ENCODE data around the gene IGFBP5.

Gene IGFBP5

GRCh38 chr2:216687111-216687510 lies 8.2 kb downstream of the IGFBP5 start:
- no peak for DNase-seq

GRCh38 chr2:216685327-216685875 lies 9.9 kb downstream of the IGFBP5 start:
- no peak for DNase-seq

- no peak for DNase-seq
Measured at GRCh38 chr2:216683846-216684245, 11.5 kb downstream of the IGFBP5 start.

GRCh38 chr2:216681683-216682082 lies 13.7 kb downstream of the IGFBP5 start:
- DNase-seq, result no peak

GRCh38 chr2:216680951-216681629 lies 14.3 kb downstream of the IGFBP5 start:
- DNase-seq, result no peak

GRCh38 chr2:216679658-216680024 lies 15.7 kb downstream of the IGFBP5 start:
- DNase-seq, result no peak

DNA sequence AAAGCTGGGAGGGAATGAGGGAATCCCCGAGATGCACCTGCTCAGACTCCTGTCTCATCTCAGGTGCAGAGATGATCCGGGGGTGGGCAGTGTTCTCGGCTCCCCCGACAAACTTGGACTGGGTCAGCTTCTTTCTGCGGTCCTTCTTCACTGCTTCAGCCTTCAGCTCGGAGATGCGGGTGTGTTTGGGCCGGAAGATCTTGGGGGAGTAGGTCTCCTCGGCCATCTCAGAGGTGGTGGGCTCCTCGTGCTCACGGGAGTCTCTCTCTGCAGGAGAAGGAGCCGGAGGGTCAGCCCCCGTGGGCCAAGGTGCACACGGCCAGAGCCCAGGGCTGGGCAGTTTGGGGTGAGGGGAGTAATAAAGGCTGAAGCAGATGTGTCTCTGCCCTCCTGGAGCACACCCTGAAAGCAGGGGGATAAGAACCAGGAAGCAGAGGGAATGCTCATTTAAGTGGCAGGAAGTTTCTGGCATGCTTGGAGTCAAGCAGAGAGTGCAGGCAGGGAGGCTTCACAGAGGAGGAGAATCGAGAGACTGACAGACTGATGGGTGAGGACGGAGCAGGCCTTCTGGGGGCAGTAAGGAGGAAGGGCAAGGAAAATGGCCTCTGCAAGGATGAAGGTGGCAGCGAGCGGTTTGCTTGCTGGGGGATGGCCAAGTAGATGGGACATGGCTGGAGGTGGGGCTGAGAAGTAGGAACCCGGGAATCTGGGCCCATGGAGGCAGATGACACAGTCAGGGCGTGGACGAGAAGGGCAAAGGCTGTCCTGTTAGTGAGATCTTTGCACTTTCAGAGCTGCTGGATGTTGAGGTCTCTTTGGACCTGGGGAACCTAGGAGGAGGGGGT lies 16.3 kb downstream of the IGFBP5 start:
- no peak for DNase-seq

- no peak for DNase-seq
Measured at GRCh38 chr2:216678098-216678465, 17.3 kb downstream of the IGFBP5 start.

- no peak for DNase-seq
Measured at GRCh38 chr2:216677439-216678097, 17.8 kb downstream of the IGFBP5 start.

DNA sequence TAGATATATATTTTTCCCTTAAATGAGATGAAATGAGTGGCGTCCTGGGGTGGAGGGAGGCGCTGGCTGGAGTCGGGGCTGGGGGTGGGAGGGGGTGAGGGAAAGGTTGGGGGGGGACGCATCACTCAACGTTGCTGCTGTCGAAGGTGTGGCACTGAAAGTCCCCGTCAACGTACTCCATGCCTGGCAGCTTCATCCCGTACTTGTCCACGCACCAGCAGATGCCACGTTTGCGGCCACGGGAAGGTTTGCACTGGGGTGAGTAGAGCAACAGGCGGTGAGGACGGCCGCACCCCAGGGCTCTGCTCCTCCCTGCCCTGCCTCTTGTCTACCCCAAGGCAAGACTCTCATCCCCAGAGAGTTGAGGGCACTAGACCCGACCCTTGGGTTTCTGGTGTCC lies 18.7 kb downstream of the IGFBP5 start:
- no peak for DNase-seq

DNA sequence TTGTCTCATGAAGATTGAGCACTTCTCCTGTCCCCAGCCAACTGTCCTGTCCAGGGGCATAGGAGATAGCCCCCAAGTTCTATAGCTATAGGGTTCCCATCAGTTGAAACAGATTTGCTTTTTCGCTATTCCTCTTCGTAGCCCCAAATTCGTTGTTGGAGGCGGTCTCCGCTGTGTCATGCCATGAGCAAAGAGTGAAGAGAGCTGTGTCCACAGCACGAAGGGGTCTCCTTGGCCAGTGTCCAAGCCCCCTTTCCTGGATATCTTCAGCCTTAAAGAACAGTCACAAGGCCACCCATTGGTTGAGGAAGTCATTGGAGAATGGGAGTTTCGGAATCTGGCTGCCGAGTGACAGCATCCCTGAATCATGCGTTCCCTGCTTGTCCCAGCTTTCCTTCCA lies 21.0 kb downstream of the IGFBP5 start:
- no peak for DNase-seq

DNA sequence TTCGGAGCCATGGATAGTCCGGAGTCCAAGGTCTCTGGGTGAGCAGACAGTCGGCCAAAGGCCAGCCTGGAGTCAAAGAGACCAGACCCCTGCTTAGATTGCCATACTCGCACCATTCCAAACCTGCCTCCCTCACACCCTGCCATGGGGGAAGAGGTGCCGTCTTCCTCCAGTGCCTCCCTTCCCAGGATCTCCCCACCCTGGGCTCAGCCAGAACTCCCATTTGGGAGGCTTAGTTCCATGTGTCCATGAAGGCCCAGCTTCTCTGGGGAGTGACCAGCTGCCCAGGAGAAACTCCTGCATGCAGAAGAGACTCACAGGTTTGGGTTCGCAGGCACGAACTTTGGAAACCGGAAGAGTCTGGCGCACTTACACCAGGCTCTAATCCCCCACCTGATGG lies 21.7 kb downstream of the IGFBP5 start:
- DNase-seq, result no peak

DNA sequence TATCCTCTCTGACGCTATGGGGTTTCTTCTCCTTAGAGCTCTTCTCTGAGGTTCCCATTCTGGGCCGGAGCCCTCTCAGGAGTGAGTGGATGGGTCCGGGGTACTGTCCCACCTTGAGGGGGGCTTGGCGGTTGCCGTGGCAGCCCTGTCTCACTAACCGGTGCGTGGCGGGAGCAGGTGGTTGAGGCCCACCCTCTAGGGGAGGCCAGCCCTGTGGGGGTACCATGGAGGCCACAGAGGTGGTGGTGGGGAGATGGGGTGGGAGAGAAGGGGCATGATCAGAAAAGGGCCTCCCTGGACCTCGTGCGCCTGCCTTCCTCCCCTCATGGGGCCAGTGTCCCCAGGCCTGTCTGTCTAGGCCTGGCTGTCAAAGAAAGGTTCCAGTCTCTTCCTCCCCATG lies 22.3 kb downstream of the IGFBP5 start:
- DNase-seq, result no peak

DNA sequence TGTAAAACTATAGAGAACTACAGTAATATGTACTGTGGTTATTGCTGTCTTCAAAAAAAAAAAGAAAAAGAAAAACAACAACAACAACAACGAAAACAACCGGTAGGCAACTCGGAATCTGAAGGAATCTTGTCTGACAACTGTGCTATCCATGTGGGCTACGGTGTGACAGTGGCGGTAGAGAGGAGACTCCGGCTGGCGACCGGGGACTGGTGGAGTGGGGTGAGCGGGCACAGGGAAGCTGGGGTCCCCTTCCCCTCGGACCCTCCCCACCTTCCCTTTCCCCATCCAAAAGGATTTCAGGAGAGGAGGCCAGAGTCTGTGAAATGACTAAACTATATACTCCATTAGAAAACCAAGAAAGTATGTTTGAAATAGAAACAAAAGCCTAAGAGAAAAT lies 22.9 kb downstream of the IGFBP5 start:
- no peak for DNase-seq

GRCh38 chr2:216671791-216672343 lies 23.5 kb downstream of the IGFBP5 start:
- no peak for DNase-seq

- DNase-seq, result no peak
Measured at GRCh38 chr2:216671081-216671411, 24.3 kb downstream of the IGFBP5 start.

DNA sequence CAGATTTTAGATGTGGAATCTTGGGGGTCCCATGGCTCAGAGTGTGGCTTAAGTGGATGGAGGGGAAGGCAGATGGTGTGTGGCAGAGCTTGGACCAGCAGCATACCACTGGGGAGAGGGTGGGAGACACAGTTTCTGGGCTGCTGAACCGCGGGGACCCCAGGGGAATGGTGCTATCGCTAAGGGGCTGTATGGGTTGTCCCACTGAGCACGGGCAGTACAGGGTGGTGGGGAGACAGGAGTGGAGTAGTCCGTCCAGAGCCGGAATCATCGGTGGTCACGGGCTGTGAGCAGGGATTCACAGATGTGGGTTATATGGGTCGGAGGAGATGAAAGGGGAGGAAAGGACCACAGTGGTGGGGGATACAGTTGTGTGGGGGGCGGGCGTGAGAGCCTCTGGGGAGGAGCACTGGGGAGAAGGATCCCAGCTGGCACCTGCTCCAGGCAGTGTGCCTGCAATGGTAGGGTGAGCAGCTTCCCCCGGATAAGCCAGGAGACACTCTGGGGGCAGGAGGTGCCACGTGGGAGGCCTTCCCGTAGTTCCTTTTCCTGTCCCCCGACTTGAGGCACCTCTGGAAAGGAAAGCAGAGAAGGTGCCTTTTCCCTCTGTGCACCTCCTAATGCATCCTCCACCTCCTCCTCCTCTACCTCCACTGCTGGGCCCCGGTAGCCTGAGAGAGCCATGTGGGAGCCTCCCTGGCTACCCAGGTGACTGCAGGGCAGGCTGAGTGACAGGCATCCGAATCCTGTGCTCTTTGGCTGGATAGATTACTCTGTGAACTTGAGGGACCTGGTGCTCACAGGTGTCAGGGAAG lies 24.9 kb downstream of the IGFBP5 start:
- DNase-seq, result no peak

GRCh38 chr2:216666461-216667233 lies 28.7 kb downstream of the IGFBP5 start:
- peak; percentile 36 to 49 for DNase-seq

- DNase-seq, result no peak
Measured at GRCh38 chr2:216665717-216666116, 29.6 kb downstream of the IGFBP5 start.

DNA sequence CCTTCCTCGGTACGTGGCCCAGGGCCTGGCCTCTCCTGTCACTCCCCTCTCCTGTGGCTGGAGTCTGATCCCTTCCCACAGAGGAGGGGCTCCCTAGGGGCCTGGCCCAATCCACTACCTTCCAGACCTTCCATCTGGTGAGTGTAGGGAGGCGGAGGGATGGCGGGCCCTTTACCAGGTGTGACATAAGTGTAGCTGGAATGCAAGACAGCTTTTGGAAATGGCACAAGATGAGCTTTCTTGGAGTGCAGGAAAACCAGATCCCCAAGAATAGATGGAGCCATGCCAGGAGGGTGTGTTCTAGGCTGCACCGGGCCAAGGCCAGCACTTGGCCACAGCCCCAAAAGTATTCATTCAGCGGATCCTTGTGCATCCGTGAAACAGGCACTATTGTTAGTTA lies 30.1 kb downstream of the IGFBP5 start:
- DNase-seq, result no peak

DNA sequence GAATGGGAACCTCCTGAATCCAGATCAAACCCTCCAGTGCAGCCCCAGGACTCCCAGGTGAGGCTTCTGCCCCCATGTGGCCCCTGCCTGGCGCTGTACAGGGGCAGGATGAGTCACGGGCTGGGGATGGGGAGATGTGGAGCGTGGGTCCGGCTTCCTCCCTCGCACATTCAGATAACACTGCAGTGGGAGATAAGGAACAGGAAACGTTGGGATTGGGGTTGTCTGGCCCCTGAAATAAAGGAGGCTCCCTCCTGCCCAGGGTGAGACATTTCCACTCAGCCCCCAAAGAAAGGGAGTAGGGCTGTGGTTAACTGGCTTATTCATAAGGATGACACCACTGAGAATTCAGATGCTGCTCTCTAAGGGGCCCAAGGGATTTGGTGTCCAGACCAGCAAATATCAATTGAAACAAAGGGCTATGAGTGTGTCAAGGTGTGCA lies 30.7 kb downstream of the IGFBP5 start:
- DNase-seq, result no peak

- no peak for DNase-seq
Measured at GRCh38 chr2:216663846-216664245, 31.5 kb downstream of the IGFBP5 start.
